Vagina (tissue), 2 donors: ENCODE measurements around the gene C1QTNF5. TPM values are rescaled to one million over a fixed set of nuclear protein-coding genes. Genes with fewer than 3 reads are reported as not detected.

Experiments
- DNase-seq, 2 donors: peaks; one replicate each; pipeline ENCODE4 v3.0.0-alpha.2; 2017; ENCODE audit errors: extremely low spot score in 2 of 2
- H3K27ac ChIP-seq: fragments of 200-600 bp; sonication (generic); one replicate; pipeline ENCODE4 v1.5.1; 2019
- H3K27me3 ChIP-seq: fragments of 200-600 bp; sonication (generic); one replicate; pipeline ENCODE4 v1.5.1; 2019
- H3K36me3 ChIP-seq, 2 donors: fragments of 200-600 bp; sonication (generic); one replicate each; pipeline ENCODE4 v1.5.1; 2017 to 2019
- H3K4me1 ChIP-seq: fragments of 200-600 bp; sonication (generic); one replicate; pipeline ENCODE4 v1.5.1; 2019
- H3K4me3 ChIP-seq, 2 donors: fragments of 200-600 bp; sonication (generic); 1 replicate in 1 of 2; 2 replicates in 1 of 2; pipeline ENCODE4 v1.5.1; 2016 to 2019
- H3K9me3 ChIP-seq: fragments of 200-600 bp; sonication (generic); one replicate; pipeline ENCODE4 v1.5.1; 2019
- CTCF ChIP-seq, 3 experiments: fragments of 450-650 bp in 2 of 3; fragments of 200-600 bp in 1 of 3; sonication (generic) in 1 of 3; IDR thresholded peaks; one replicate each; pipeline ENCODE4 v1.5.1; 2017 to 2019; ENCODE audit warnings: antibody characterized with exemption in 3 of 3, mild to moderate bottlenecking in 2 of 3, moderate library complexity in 2 of 3
- POLR2A ChIP-seq, 2 donors: fragments of 450-650 bp; IDR thresholded peaks; one replicate each; pipeline ENCODE4 v1.6.1; 2017; ENCODE audit warnings: antibody characterized with exemption in 2 of 2, mild to moderate bottlenecking in 2 of 2, moderate library complexity in 2 of 2
- POLR2AphosphoS5 ChIP-seq, 2 donors: sonication (generic); formaldehyde crosslinking; IDR thresholded peaks; one replicate each; pipeline ENCODE4 v1.9.0; 2017; ENCODE audit warnings: antibody characterized with exemption in 2 of 2, mild to moderate bottlenecking in 2 of 2, low read depth in 1 of 2; ENCODE audit not compliant: insufficient read depth in 1 of 2
- intact Hi-C: fragments of 100-400 bp; cut with DNase I; formaldehyde crosslinking; loops from one replicate; pipeline ENCODE4 v1.15.1; 2023
- total RNA-seq: library from RNA; depleted of rRNA; stranded (reverse); fragments of >200 nt; gene quantifications from one replicate; pipeline ENCODE4 v1.2.3, GENCODE V29; 2016

The C1QTNF5 gene
- total RNA-seq, 1 donor from 2014 or later, result 32.2 TPM

GRCh38 chr11:119309411-119309810, 31.3 kb downstream of the C1QTNF5 start:
- DNase-seq, result no peak
- no peak overlapping the region for H3K4me3 ChIP-seq
- H3K36me3 ChIP-seq, result peaks cover 0 to 7% of the 10 kb centered on the region in 2 donors
- TF ChIP-seq CTCF (IDR thresholded peaks at IDR 0.05), result no peak
- no peak for TF ChIP-seq POLR2A (IDR thresholded peaks at IDR 0.05)
- no peak for TF ChIP-seq POLR2AphosphoS5 (IDR thresholded peaks at IDR 0.05; ENCODE audit: insufficient read depth in 1 of 2, low read depth in 1 of 2)
- intact Hi-C loops, result no loop called here
- no peaks in the 10 kb centered on the region for H3K9me3 ChIP-seq
- peak overlapping the region; percentile 33 for H3K27ac ChIP-seq
- peaks cover 7% of the 10 kb centered on the region for H3K4me1 ChIP-seq
- H3K27me3 ChIP-seq, result no peaks in the 10 kb centered on the region

- intact Hi-C loops, result no loop called here
Observed at GRCh38 chr11:119307974-119308373, 32.7 kb downstream of the C1QTNF5 start.

GRCh38 chr11:119307219-119307618, 33.5 kb downstream of the C1QTNF5 start:
- TF ChIP-seq POLR2A (IDR thresholded peaks at IDR 0.05) (no peak), POLR2AphosphoS5 (IDR thresholded peaks at IDR 0.05; ENCODE audit: insufficient read depth in 1 of 2, low read depth in 1 of 2) (no peak), CTCF (IDR thresholded peaks at IDR 0.05) (no peak)
- Histone ChIP-seq H3K4me1 (peaks cover 5% of the 10 kb centered on the region), H3K4me3 (no peak overlapping the region), H3K27ac (peak overlapping the region; percentile 63), H3K27me3 (no peaks in the 10 kb centered on the region), H3K9me3 (no peaks in the 10 kb centered on the region), H3K36me3 (peaks cover 0 to 20% of the 10 kb centered on the region in 2 donors)
- intact Hi-C loops, result no loop called here
- DNase-seq, result no peak

More at GRCh38 chr11:119307974-119308373, 32.7 kb downstream of the C1QTNF5 start:
- no peak for TF ChIP-seq CTCF (IDR thresholded peaks at IDR 0.05)
- no peak for TF ChIP-seq POLR2A (IDR thresholded peaks at IDR 0.05)
- no peak for TF ChIP-seq POLR2AphosphoS5 (IDR thresholded peaks at IDR 0.05; ENCODE audit: insufficient read depth in 1 of 2, low read depth in 1 of 2)
- no peak for DNase-seq
- peaks cover 5% of the 10 kb centered on the region for H3K4me1 ChIP-seq
- peaks cover 0 to 14% of the 10 kb centered on the region in 2 donors for H3K36me3 ChIP-seq
- H3K9me3 ChIP-seq, result no peaks in the 10 kb centered on the region
- peak overlapping the region; percentile 36 for H3K27ac ChIP-seq
- H3K4me3 ChIP-seq, result no peak overlapping the region
- H3K27me3 ChIP-seq, result no peaks in the 10 kb centered on the region

GRCh38 chr11:119306373-119306890, 34.3 kb downstream of the C1QTNF5 start:
- intact Hi-C loops, result no loop called here
- Histone ChIP-seq H3K36me3 (peaks cover 0 to 23% of the 10 kb centered on the region in 2 donors), H3K27ac (peak overlapping the region; percentile 63), H3K4me3 (no peak overlapping the region), H3K9me3 (no peaks in the 10 kb centered on the region), H3K27me3 (no peaks in the 10 kb centered on the region), H3K4me1 (peaks cover 5% of the 10 kb centered on the region)
- no peak for TF ChIP-seq CTCF (IDR thresholded peaks at IDR 0.05)
- peak; percentile 48 to 59 for TF ChIP-seq POLR2AphosphoS5 (IDR thresholded peaks at IDR 0.05; ENCODE audit: insufficient read depth in 1 of 2, low read depth in 1 of 2)
- no peak for DNase-seq

- intact Hi-C loops, result no loop called here
Observed at GRCh38 chr11:119305556-119306372, 34.9 kb downstream of the C1QTNF5 start.

More at GRCh38 chr11:119305556-119306372, 34.9 kb downstream of the C1QTNF5 start:
- no peak for DNase-seq
- Histone ChIP-seq H3K4me3 (no peak overlapping the region), H3K27me3 (no peaks in the 10 kb centered on the region), H3K27ac (peak overlapping the region; percentile 63), H3K9me3 (no peaks in the 10 kb centered on the region), H3K36me3 (peaks cover 0 to 27% of the 10 kb centered on the region in 2 donors), H3K4me1 (peaks cover 5% of the 10 kb centered on the region)
- TF ChIP-seq POLR2A (IDR thresholded peaks at IDR 0.05) (no peak), CTCF (IDR thresholded peaks at IDR 0.05) (no peak), POLR2AphosphoS5 (IDR thresholded peaks at IDR 0.05; ENCODE audit: insufficient read depth in 1 of 2, low read depth in 1 of 2) (no peak)
